NOMO-1 treated with DMSO at 0.1 percent for 48 hours (cell line): ENCODE data around the gene FZD7.

Experiments
- DNase-seq: peaks from one replicate; lab custom pipeline; 2025; ENCODE audit not compliant: unreplicated experiment; lab: John Stamatoyannopoulos, UW

Gene FZD7

DNA sequence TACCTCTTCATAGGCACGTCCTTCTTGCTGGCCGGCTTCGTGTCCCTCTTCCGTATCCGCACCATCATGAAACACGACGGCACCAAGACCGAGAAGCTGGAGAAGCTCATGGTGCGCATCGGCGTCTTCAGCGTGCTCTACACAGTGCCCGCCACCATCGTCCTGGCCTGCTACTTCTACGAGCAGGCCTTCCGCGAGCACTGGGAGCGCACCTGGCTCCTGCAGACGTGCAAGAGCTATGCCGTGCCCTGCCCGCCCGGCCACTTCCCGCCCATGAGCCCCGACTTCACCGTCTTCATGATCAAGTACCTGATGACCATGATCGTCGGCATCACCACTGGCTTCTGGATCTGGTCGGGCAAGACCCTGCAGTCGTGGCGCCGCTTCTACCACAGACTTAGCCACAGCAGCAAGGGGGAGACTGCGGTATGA, 2.3 kb downstream of the FZD7 start:
- DNase-seq, result no peak

DNA sequence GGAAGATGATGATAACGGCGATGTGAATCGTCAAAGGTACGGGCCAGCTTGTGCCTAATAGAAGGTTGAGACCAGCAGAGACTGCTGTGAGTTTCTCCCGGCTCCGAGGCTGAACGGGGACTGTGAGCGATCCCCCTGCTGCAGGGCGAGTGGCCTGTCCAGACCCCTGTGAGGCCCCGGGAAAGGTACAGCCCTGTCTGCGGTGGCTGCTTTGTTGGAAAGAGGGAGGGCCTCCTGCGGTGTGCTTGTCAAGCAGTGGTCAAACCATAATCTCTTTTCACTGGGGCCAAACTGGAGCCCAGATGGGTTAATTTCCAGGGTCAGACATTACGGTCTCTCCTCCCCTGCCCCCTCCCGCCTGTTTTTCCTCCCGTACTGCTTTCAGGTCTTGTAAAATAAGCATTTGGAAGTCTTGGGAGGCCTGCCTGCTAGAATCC, 3.0 kb downstream of the FZD7 start:
- DNase-seq, result no peak

DNA sequence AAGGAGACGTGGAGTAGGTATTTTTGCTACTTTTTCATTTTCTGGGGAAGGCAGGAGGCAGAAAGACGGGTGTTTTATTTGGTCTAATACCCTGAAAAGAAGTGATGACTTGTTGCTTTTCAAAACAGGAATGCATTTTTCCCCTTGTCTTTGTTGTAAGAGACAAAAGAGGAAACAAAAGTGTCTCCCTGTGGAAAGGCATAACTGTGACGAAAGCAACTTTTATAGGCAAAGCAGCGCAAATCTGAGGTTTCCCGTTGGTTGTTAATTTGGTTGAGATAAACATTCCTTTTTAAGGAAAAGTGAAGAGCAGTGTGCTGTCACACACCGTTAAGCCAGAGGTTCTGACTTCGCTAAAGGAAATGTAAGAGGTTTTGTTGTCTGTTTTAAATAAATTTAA, 3.4 kb downstream of the FZD7 start:
- DNase-seq, result no peak

DNA sequence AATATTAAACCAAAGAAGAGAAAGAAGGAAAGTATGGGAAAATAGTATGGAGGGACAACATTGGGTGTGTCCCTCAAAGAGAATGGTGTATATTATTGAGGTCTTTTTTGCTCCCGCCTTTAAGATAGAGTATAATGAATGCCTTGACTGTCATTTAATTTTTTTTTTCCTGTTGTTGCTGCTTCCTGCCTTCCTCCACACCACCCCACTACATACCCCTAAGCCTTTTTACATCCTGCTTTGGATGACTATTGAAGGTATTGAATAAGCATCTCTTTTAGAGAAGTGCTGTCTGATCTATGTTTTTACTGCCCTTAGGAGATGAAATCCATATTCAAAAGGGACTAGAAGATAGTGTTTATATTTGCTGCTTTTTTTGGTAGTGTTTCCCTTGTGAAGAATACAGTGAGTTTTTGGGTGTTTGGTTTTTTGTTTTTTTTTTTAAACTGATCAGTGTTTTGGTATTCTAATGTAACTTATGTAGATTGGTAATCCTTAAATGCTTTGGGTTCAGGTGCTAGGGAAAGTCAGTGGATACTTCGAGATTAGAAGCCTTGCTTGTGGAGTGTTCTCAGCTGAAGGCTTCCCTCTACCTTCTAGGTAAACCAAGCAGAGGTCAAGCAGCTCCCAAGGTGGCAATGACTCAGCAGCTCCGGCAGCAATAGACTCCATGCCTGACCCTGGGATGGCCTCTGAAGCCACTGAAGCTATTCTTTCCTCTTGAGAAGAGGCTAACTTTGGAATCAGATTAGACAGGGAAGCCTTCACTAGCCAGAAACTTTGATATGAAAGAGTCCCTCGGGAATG, 5.0 kb downstream of the FZD7 start:
- DNase-seq, result no peak

DNA sequence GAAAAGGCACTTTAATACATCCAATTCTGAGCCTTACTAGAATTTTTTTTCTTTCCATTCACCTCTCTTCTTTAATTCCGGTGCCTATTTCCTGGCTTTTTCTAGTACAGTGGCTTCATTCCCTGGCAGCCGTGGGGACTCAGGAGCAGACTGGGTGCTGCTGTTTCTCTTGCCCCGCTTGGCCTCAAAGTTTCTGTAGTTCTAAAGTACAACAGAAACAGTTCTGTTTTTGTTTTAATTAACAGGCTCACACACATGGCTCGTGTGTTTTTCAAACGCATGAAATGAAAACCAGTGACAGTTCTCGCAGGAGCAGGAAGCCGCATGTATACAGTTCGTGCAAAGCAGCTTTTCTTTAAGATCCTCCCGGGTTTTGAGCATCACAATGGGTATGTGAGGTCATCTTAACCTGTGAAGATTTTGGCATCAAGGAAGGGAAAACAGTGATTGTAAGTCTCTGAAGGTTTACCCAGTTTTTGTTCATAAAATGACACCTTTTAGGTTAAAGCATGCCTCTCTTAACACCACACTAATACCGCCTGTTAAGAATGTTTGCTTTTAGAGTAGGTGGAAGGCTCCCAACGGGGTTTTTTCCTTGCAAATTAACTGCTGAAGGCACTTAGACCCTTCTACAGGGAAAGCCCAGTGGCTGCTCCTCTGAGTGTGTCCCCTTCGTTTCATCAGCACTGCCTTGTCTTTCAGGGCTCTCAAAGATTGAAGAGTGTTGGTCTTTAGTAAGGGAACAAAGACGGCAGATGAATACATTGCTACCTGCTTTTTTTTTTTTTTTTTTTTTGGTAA, 5.8 kb downstream of the FZD7 start:
- DNase-seq, result no peak

DNA sequence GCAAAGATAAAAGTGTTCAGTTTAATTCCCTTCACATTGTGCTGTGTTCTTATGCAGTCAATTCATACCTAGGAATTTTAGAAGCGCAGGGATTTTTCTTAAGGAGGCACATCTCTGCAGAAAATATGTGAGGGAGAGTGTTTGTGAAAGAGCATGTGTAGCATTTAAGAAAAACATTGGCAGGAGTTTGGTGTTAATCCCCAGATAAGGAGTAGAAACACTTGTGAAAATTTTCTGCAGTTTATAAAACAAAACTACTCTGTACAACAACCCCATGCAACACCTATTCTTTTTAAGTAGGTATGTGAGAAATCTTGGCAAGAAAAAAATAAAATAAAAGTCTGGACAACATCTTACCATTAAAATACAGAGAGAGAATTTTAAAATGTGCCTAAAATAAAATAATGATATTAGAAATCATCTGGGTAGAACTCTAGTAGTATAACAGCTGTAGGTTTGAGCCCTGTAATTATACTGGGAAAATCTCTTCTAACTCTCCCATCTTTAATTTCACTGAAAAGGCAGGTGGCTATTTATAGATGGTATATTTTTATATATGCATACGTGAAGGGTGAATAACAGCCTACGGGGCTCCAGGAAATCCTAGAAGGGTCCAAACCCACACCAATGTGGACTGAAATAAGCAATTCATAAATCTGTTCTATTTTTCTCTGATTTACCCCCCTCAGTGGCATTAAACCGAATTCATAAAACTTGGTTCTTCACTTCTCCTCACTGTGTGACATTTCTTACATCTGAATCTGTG, 6.6 kb downstream of the FZD7 start:
- DNase-seq, result no peak

DNA sequence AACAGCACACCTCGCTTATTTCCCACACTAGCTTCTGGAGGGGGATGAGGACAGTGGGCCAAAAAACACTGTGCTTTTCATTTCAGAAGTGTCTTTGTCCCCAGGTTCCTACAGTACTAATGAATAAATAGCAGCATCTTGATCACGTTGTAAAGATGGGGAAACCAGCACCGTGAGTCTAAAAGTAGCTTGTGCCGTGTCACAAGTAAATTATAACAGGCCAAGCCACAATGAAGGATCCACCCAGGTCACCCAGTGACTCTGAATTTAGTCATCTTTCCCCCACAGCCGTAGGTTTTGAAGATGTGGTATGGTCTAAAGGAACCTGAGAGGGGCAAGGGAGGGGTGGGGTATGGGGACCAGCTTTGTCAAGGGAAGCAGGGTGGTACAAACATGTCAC, 8.8 kb downstream of the FZD7 start:
- no peak for DNase-seq

DNA sequence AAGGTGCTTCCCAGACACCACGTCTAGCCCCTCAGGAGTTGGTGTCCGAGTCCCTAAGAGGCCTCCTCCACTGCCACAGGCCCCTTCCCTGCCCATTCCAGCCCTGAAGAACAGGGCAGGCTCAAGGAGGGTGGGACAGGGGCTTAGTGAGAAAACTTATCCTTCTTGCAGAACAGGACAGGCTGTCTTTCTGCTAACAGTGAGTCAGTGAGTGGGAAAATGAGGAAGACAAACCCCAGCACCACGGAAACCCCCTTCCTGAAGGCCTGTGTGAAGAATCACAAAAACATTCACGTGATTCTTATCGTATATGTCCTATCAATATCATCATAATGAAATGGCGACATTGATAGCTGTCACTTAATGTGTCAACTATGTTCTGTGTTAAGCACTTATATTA, 9.8 kb downstream of the FZD7 start:
- DNase-seq, result no peak

DNA sequence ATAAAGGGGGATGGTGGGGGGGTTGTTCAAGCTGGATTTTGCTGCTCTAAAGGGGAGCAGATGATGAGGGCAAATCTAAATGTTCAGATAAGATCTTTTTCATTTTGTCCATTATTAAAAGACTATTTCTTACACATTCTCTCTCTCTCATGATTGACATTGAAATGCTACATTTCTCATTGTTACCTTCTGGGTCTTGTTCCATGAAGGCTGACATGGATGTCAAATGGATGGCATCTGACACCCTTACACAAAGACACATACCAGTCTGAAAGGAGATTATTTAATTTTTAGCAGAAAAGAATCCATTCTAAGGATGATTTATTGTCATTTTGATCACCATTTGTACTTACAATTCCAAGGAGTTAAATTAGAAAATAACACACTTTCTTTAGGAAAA, 11.1 kb downstream of the FZD7 start:
- DNase-seq, result no peak

DNA sequence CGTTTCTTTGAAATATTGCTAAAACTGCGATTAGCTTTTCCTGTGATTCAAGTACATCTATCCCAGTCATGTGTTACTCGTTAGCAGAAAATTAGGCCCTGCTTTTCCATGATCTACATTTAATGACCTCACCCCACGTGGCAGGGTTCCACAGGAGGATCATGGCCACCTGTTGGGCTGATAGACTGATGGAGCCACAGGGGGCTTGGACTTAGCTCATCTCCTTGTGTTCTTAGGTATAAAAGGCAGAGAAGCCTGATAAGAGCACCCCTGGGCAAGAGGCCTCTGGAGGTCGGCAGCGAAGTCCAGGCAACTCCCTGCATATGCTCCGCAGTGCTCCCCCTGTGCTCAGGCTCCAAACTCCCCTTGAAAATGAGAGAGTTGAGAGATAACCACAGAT, 12.9 kb downstream of the FZD7 start:
- DNase-seq, result no peak

DNA sequence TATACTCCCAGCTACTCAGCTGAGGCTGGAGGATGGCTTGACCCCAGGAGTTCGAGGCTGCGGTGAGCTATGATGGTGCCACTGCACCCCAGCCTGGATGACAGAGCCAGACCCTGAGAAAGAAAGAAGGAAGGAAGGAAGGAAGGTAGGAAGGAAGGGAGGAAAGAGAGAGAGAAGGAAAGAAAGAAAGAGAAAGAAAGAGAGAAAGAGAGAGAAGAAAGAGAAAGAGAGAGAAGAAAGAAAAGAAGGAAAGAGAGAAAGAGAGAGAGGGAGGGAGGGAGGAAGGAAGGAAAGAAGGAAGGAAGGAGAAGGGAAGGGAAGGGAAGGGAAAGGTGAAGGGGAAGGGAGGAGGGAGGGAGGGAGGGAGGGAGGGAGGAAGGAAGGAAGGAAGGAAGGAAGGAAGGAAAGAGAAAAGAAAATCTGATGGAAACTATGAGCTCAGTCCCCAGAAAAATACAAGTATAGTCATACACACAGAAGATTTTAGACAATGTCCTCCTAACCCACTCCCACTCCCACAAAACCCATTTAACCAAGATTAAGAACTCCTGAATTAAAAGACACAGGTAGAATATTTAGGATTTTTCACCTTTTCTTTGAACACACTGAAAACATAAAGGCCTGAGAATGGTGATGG, 15.6 kb downstream of the FZD7 start:
- no peak for DNase-seq

DNA sequence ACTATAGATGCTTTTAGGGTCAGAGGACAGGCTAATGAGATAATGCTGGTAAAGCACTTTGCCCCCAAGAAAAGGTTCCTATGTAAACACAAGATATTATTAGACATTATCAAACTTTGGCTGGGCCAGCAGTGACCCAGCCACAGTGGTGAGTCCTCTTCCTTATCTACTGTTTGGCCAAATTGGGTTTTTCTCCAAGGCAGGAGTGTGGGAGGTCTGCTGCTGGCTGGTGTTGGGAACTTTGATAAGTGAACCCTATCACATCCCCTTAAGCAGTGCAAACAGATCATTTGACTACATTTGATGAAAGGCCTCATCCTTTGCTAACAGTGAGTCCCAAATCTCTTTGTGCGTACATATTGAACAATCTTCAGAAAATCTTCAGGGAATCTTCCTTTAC, 16.2 kb downstream of the FZD7 start:
- no peak for DNase-seq

DNA sequence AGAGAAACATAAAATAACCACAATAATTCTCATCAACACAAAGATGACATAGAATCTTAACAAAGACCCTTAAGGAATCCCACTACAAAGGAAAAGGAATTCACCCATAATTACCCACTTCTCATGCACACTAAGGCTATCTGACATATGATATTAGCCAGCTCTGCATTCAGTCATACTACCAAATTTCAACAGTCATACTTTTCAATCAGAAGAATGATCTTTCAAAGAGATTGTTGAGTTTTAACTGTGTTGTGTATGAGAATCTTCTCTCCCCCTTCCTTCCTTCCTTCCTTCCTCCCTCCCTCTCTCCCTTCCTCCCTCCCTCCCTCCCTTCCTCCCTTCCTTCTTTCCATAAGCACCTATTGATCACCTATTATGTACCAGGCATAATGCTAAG, 17.0 kb downstream of the FZD7 start:
- no peak for DNase-seq

DNA sequence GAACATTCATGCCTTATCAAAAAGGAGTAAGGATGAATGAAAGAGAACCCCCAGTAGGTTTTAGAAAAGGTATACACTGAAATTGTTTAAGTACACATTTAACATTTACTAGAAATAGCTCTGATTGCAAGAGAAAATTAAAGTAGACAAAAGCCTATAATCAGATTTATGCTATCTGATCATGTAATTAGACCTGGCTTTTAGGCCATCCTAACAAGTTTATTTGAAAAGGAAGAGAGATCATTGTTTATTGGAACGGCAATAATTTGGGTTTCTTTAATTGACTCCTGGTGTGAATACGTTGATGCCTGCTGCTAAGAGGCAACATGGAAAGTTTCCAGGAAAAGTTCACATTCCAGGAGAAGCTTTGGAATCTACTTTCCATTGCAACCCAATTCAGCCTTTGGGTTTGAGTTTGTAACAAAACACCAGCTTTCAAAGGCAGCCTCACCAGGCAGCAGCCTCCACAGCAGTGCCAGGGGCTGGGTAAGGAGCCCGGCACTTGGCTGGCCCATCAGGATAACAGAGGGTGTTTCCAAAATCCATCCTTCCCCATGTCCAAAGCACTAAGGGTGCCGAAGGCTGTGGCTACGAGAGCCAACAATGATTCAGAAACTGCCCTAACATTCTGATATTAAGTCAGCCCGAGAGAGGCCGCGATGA, 18.0 kb downstream of the FZD7 start:
- no peak for DNase-seq

DNA sequence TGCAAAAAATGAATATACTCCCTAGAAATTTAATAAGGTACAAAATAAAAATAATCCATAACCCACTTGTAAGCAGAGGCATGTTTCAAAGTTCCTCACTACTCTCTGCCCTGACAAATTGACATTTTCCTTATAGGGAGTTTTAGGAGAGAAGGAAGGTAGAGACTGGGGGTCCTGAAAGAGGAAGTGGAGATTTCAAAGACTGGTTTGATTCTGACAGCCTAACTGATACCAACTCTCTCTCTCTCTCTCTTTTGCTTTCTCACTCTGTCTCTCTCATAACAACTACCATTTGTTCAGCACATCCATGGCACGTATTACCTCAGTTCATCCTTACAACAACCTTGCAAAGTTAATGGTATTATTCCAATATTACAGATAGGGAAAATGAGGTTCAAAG, 18.6 kb downstream of the FZD7 start:
- no peak for DNase-seq

DNA sequence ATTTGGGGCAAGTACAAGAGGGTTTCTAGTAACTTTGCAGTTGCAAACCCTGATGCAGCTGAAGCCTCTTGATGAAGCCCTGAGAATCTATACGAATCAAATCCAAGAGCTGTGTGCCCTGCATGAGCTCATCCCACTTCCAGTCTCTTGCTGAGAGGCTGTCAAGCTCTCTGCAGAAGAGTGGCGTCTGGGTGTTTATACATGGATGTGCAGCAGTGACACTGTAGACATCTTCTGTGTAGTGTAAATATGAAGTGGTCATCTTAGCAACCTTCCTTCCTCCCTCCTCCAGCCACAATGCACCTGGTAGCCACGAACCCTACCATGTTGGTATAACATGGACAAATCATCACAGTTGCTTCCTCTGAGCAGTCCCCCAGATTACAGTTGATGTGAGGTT, 21.0 kb downstream of the FZD7 start:
- no peak for DNase-seq

DNA sequence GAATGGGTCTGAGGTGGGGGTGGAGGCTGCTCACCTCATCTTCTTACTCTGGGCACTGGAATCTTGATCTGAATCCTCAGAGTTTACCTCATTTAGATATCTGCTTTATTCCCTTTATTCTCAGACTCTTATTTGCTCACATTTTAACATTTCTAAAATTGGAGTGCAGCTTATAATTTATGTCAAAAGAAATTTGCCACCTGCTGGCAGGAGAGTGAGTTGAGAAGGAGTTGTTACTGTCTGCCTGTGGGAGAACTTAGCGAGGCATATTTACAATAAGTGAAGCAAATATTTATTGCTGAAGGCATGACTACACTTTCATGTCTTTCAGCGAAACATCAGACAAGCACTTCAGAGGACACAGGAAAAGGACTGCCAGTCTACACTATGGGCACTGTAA, 23.0 kb downstream of the FZD7 start:
- no peak for DNase-seq

DNA sequence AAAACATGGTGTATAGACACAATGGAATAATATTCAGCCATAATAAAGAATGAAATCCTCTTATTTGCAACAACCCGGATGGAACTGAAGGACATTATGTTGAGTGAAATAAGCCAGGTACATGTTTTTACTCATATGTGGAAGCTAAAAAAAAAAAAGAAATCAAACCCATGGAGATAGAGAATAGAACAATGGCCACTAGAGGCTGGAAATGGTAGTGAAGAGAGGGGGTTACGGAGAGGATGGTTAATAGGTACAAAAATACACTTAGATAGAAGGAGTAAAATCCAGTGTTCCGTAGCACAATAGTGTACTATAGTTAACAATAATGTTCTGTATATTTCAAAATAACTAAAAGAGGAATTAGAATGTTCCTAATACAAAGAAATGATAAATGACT, 26.6 kb downstream of the FZD7 start:
- no peak for DNase-seq

DNA sequence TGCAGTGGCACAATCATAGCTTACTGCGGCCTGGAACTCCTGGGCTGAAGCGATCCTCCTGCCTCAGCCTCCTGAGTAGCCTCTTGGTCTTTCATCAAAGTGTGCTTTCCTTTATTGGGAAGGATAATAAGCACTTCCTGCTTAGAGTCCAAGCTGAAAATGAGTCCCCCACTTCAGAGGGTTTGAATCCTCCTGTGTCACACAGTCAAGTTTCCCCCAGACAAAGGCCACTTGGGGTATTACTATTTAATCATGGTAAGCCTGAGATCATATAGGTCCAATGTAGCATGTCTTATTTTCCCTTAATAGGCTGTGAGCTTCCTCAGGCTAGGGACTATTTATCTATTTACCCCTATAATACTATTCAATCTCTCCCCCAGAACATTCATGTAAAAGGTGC, 28.0 kb downstream of the FZD7 start:
- no peak for DNase-seq

DNA sequence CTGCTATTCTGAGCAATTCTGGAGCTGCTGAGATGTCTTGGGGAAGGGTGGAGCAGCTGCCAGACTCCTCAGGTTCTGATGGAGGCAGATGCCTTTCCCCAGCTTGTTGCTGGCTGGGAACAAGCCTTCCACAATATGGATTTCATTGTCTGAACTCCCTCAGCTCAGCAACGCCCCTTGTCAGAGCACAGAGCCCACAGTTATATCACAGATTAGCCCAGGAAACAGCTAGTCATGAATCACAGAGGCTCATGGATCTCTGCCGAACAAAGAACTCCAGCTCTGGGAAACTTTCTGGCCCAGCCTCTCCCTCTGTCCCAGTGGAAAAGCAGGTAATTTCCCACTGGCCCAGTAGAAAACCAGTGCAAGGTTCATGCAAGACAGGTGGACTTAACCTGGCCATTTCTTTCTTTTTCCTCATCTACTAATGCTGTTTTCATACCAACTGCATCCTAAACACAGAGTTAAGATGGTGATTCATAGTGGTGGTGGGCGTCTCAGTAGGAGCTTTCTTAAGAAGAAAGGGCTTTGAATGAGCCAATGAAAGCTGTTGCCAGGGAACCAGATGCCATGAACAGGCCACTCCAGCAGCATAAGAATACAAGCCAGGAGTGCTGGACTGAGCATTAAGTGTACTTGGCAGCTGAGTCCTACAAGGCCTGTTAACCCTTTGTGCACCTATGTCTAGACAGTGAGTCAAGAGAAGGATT, 30.7 kb downstream of the FZD7 start:
- DNase-seq, result no peak
